Stomach (tissue), 4 donors: ENCODE data around the gene PDCD4.

ENCODE experiments used
- CTCF ChIP-seq, 7 experiments: fragments of 450-650 bp in 4 of 7; fragments of 200-600 bp in 3 of 7; sonication (generic) in 3 of 7; IDR thresholded peaks; one replicate each; pipeline ENCODE4 v1.5.1; 2016 to 2019; ENCODE audit warnings: antibody characterized with exemption in 7 of 7, control low read depth in 2 of 7, mild to moderate bottlenecking in 1 of 7
- EP300 ChIP-seq: sonication (generic); formaldehyde crosslinking; IDR thresholded peaks from one replicate; pipeline ENCODE4 v1.6.1; 2017; ENCODE audit warnings: antibody characterized with exemption
- POLR2A ChIP-seq, 4 donors: fragments of 450-650 bp; IDR thresholded peaks; one replicate each; pipeline ENCODE4 v1.6.1; 2016; ENCODE audit warnings: antibody characterized with exemption in 4 of 4, control low read depth in 2 of 4, mild to moderate bottlenecking in 1 of 4, moderate library complexity in 1 of 4
- POLR2AphosphoS5 ChIP-seq, 3 donors: sonication (generic); formaldehyde crosslinking; IDR thresholded peaks; one replicate each; pipeline ENCODE4 v1.6.1; 2016; ENCODE audit warnings: antibody characterized with exemption in 3 of 3

GRCh38 chr10:110835841-110836240 lies 35.9 kb upstream of the PDCD4 start:
- no peak for TF ChIP-seq CTCF (IDR thresholded peaks at IDR 0.05)
- TF ChIP-seq POLR2A (IDR thresholded peaks at IDR 0.05), result no peak
- no peak for TF ChIP-seq EP300
- no peak for TF ChIP-seq POLR2AphosphoS5 (IDR thresholded peaks at IDR 0.05)
